Liver (tissue), 9 donors: Measurements from ENCODE around the gene ZC3H7B. TPM values are rescaled to one million over a fixed set of nuclear protein-coding genes. Genes with fewer than 3 reads are reported as not detected.

Experiments used
- DNase-seq: peaks from one replicate; pipeline ENCODE4 v3.0.0-alpha.2; 2017; ENCODE audit warnings: low spot score
- H3K27ac ChIP-seq, 2 donors: one replicate each; pipeline ENCODE4 v1.7.0; 2013; ENCODE audit warnings: inconsistent platforms in 2 of 2, low read length in 2 of 2, control low read depth in 1 of 2, low read depth in 1 of 2, mild to moderate bottlenecking in 1 of 2
- H3K27me3 ChIP-seq, 4 donors: one replicate each; pipeline versions ENCODE4 v1.6.1 to v1.7.0; 2013; ENCODE audit warnings: low read length in 3 of 4, inconsistent platforms in 1 of 4, mild to moderate bottlenecking in 1 of 4, moderate library complexity in 1 of 4; ENCODE audit not compliant: control insufficient read depth in 4 of 4, insufficient read depth in 4 of 4
- H3K36me3 ChIP-seq, 4 donors: one replicate each; pipeline versions ENCODE4 v1.6.1 to v1.7.0; 2013; ENCODE audit warnings: low read length in 3 of 4, mild to moderate bottlenecking in 3 of 4, low read depth in 1 of 4, moderate library complexity in 1 of 4; ENCODE audit not compliant: control insufficient read depth in 4 of 4, insufficient read depth in 3 of 4
- H3K4me1 ChIP-seq, 4 donors: one replicate each; pipeline versions ENCODE4 v1.6.1 to v1.7.0; 2013; ENCODE audit warnings: low read length in 3 of 4, mild to moderate bottlenecking in 3 of 4, moderate library complexity in 1 of 4; ENCODE audit not compliant: control insufficient read depth in 4 of 4, insufficient read depth in 4 of 4
- H3K4me3 ChIP-seq, 3 donors: one replicate each; pipeline versions ENCODE4 v1.6.1 to v1.7.0; 2013; ENCODE audit warnings: low read length in 3 of 3, control low read depth in 1 of 3, low read depth in 1 of 3, mild to moderate bottlenecking in 1 of 3
- H3K9ac ChIP-seq, 2 donors: one replicate each; pipeline ENCODE4 v1.7.0; 2013; ENCODE audit warnings: low read length in 2 of 2, mild to moderate bottlenecking in 2 of 2, moderate library complexity in 2 of 2, control low read depth in 1 of 2, low read depth in 1 of 2
- H3K9me3 ChIP-seq, 4 donors: one replicate each; pipeline versions ENCODE4 v1.6.1 to v1.7.0; 2013; ENCODE audit warnings: low read length in 3 of 4; ENCODE audit not compliant: control insufficient read depth in 4 of 4
- EGR1 ChIP-seq, 2 donors: IDR thresholded peaks; 2 replicates each; pipeline ENCODE4 v1.6.1; 2016 to 2018; ENCODE audit warnings: antibody characterized with exemption in 2 of 2, low read depth in 2 of 2
- FOXA1 ChIP-seq: IDR thresholded peaks from 2 replicates; pipeline ENCODE4 v1.6.1; 2016; ENCODE audit warnings: antibody characterized with exemption
- FOXA2 ChIP-seq: IDR thresholded peaks from 2 replicates; pipeline ENCODE4 v1.6.1; 2016; ENCODE audit warnings: antibody characterized with exemption
- GABPA ChIP-seq, 2 donors: IDR thresholded peaks in 1 of 2; conservative IDR thresholded peaks in 1 of 2; 2 replicates each; pipeline ENCODE4 v1.6.1; 2016; ENCODE audit warnings: antibody characterized with exemption in 2 of 2, mild to moderate bottlenecking in 1 of 2, moderate library complexity in 1 of 2
- HNF4A ChIP-seq, 2 donors: conservative IDR thresholded peaks; 2 replicates each; pipeline ENCODE4 v1.6.1; 2016; ENCODE audit warnings: antibody characterized with exemption in 2 of 2, mild to moderate bottlenecking in 2 of 2
- HNF4G ChIP-seq: IDR thresholded peaks from 2 replicates; pipeline ENCODE4 v1.6.1; 2016; ENCODE audit warnings: antibody characterized with exemption
- JUND ChIP-seq, 2 donors: IDR thresholded peaks; 2 replicates each; pipeline ENCODE4 v1.6.1; 2016; ENCODE audit warnings: antibody characterized with exemption in 2 of 2
- NR2F2 ChIP-seq: IDR thresholded peaks from 2 replicates; pipeline ENCODE4 v1.6.1; 2016; ENCODE audit warnings: antibody characterized with exemption
- RAD21 ChIP-seq, 2 donors: IDR thresholded peaks; 2 replicates each; pipeline ENCODE4 v1.6.1; 2016; ENCODE audit warnings: antibody characterized with exemption in 2 of 2, mild to moderate bottlenecking in 2 of 2
- RXRA ChIP-seq, 2 donors: IDR thresholded peaks; 2 replicates each; pipeline ENCODE4 v1.6.1; 2017 to 2018; ENCODE audit warnings: antibody characterized with exemption in 2 of 2, mild to moderate bottlenecking in 1 of 2
- SP1 ChIP-seq: IDR thresholded peaks from 2 replicates; pipeline ENCODE4 v1.6.1; 2018; ENCODE audit warnings: antibody characterized with exemption, mild to moderate bottlenecking
- TAF1 ChIP-seq: conservative IDR thresholded peaks from 2 replicates; pipeline ENCODE4 v1.6.1; 2016; ENCODE audit warnings: antibody characterized with exemption, mild to moderate bottlenecking
- YY1 ChIP-seq: IDR thresholded peaks from 2 replicates; pipeline ENCODE4 v1.6.1; 2016; ENCODE audit warnings: antibody characterized with exemption, mild to moderate bottlenecking
- WGBS: extraction: QIAGEN DNeasy Blood & Tissue Kit; methylation state at CpG from one replicate; pipeline ENCODE4 v1.1.7; 2013; 5-methylcytosine and 5-hydroxymethylcytosine counted together
- polyA plus RNA-seq, 2 donors: library from polyadenylated mRNA; stranded (reverse) in 1 of 2; unstranded in 1 of 2; fragments of 200-250 nt in 1 of 2; fragments of >200 nt in 1 of 2; fragmentation: Nextera tagmentation in 1 of 2; extraction: Ambion mirVana in 1 of 2; gene quantifications; one replicate each; pipeline versions ENCODE4 v1.2.1 to v1.2.3, GENCODE V29; 2013 to 2015
- total RNA-seq, 2 donors: library from RNA; depleted of rRNA; stranded (reverse); fragments of >200 nt; gene quantifications; one replicate each; pipeline ENCODE4 v1.2.3, GENCODE V29; 2014
- TF ChIP-seq, protein P1 (sequence below): IDR thresholded peaks from 2 replicates; pipeline ENCODE4 v1.6.1; 2016; ENCODE audit warnings: antibody characterized with exemption
- TF ChIP-seq, protein P2 (sequence below): IDR thresholded peaks from 2 replicates; pipeline ENCODE4 v1.6.1; 2016; ENCODE audit warnings: antibody characterized with exemption, mild to moderate bottlenecking
- TF ChIP-seq, protein P3 (sequence below): IDR thresholded peaks from 2 replicates; pipeline ENCODE4 v1.6.1; 2016; ENCODE audit warnings: antibody characterized with exemption
- TF ChIP-seq, protein P4 (sequence below): fragments of 150-350 bp; IDR thresholded peaks from 2 replicates; pipeline ENCODE4 v1.5.1; 2017; ENCODE audit warnings: improper control_type of control experiment, low read depth, low read length; ENCODE audit not compliant: missing input control
- donor health status: healthy.
- donor health status: healthy.
- donor health status: healthy.
- donor health status: healthy.
- donor health status: healthy.

Gene ZC3H7B
- total and polyA plus RNA-seq, 4 donors: 6.6 to 50.2 (median 26.1) TPM

DNA sequence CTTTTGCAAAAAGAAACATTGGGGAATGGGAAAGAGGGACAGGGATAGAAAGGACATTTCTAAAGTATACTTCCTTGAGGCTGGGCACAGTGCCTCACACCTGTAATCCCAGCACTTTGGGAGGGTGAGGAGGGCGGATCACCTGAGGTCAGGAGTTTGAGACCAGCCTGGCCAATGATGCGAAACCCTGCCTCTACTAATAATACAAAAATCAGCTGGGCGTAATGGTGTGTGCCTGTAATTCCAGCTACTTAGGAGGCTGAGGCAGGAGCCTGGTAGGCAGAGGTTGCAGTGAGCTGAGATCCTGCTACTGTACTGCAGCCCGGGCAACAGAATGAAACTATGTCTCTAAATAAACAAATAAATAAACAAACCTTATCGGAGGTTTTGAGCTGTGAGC is 64.1 kb downstream of the ZC3H7B start:
- TF ChIP-seq SP1 (no peak), EGR1 (IDR thresholded peaks at IDR 0.05; ENCODE audit: low read depth in 2 of 2) (no peak), RAD21 (IDR thresholded peaks at IDR 0.05) (no peak), HNF4A (conservative IDR thresholded peaks at IDR 0.05) (no peak), JUND (IDR thresholded peaks at IDR 0.05) (no peak), GABPA (IDR thresholded peaks at IDR 0.05 in 1 of 2, conservative IDR thresholded peaks at IDR 0.05 in 1 of 2) (no peak), HNF4G (no peak), FOXA1 (no peak), FOXA2 (no peak), NR2F2 (no peak), TAF1 (no peak), RXRA (IDR thresholded peaks at IDR 0.05) (no peak), YY1 (no peak)
- TF ChIP-seq, protein P1, sequence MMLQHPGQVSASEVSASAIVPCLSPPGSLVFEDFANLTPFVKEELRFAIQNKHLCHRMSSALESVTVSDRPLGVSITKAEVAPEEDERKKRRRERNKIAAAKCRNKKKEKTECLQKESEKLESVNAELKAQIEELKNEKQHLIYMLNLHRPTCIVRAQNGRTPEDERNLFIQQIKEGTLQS: no peak
- TF ChIP-seq, protein P2, sequence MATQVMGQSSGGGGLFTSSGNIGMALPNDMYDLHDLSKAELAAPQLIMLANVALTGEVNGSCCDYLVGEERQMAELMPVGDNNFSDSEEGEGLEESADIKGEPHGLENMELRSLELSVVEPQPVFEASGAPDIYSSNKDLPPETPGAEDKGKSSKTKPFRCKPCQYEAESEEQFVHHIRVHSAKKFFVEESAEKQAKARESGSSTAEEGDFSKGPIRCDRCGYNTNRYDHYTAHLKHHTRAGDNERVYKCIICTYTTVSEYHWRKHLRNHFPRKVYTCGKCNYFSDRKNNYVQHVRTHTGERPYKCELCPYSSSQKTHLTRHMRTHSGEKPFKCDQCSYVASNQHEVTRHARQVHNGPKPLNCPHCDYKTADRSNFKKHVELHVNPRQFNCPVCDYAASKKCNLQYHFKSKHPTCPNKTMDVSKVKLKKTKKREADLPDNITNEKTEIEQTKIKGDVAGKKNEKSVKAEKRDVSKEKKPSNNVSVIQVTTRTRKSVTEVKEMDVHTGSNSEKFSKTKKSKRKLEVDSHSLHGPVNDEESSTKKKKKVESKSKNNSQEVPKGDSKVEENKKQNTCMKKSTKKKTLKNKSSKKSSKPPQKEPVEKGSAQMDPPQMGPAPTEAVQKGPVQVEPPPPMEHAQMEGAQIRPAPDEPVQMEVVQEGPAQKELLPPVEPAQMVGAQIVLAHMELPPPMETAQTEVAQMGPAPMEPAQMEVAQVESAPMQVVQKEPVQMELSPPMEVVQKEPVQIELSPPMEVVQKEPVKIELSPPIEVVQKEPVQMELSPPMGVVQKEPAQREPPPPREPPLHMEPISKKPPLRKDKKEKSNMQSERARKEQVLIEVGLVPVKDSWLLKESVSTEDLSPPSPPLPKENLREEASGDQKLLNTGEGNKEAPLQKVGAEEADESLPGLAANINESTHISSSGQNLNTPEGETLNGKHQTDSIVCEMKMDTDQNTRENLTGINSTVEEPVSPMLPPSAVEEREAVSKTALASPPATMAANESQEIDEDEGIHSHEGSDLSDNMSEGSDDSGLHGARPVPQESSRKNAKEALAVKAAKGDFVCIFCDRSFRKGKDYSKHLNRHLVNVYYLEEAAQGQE: no peak
- TF ChIP-seq, protein P3, sequence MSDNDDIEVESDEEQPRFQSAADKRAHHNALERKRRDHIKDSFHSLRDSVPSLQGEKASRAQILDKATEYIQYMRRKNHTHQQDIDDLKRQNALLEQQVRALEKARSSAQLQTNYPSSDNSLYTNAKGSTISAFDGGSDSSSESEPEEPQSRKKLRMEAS: no peak
- TF ChIP-seq, protein P4, sequence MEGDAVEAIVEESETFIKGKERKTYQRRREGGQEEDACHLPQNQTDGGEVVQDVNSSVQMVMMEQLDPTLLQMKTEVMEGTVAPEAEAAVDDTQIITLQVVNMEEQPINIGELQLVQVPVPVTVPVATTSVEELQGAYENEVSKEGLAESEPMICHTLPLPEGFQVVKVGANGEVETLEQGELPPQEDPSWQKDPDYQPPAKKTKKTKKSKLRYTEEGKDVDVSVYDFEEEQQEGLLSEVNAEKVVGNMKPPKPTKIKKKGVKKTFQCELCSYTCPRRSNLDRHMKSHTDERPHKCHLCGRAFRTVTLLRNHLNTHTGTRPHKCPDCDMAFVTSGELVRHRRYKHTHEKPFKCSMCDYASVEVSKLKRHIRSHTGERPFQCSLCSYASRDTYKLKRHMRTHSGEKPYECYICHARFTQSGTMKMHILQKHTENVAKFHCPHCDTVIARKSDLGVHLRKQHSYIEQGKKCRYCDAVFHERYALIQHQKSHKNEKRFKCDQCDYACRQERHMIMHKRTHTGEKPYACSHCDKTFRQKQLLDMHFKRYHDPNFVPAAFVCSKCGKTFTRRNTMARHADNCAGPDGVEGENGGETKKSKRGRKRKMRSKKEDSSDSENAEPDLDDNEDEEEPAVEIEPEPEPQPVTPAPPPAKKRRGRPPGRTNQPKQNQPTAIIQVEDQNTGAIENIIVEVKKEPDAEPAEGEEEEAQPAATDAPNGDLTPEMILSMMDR: no peak
- Histone ChIP-seq H3K9me3 (no peaks in the 10 kb centered on the region), H3K27ac (no peak overlapping the region), H3K36me3 (peaks cover 0 to under 1% (median 0%) of the 10 kb centered on the region in 4 donors), H3K27me3 (no peaks in the 10 kb centered on the region), H3K9ac (no peak overlapping the region), H3K4me1 (peaks cover 6 to 47% (median 35%) of the 10 kb centered on the region in 4 donors), H3K4me3 (no peak overlapping the region)
- WGBS: 65% methylated on average over 5 of the region's 5 CpGs
- no peak for DNase-seq

DNA sequence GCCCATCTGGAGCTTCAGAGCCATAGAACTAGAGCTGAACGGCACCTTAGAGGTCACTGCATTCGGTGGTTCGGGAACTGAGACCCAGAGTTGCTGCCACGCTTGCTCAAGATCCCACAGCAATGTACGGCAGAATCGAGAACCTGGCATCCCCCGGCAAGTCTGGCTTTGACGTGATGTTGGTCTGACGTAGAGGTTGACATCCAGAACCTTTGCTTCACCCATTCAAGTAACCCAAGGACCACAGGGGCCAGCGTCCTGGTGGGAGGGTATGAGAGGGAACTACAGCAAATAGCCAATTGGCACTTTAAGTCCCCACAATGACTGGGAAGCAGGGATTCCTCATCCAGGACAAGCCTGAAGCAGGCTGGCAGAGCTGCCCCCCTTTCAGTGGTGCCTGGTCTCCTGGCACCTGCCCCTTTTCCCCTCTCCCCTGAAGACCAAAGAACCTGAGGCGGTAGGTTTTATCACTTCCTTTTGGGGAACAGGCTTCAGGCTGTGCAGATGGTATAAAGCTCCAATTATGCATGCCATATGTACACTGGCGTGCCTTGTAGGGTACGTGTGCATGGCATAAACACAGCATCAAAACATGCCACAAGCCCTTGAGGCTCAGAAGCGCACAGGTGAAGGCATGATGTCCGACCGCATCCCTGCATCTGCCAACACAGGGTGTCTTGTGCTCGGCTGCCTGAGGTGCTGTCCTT is 65.2 kb downstream of the ZC3H7B start:
- H3K9ac ChIP-seq: no peak overlapping the region
- no peak for DNase-seq
- no peaks in the 10 kb centered on the region for H3K9me3 ChIP-seq
- peak overlapping the region; percentile 38 to 73 for H3K27ac ChIP-seq
- WGBS: 78% methylated on average over 17 of the region's 17 CpGs
- H3K4me3 ChIP-seq: no peak overlapping the region
- H3K36me3 ChIP-seq: peaks cover 0 to 4% (median 0%) of the 10 kb centered on the region in 4 donors
- no peaks in the 10 kb centered on the region for H3K27me3 ChIP-seq
- peaks cover 6 to 54% (median 40%) of the 10 kb centered on the region in 4 donors for H3K4me1 ChIP-seq
- TF ChIP-seq HNF4G (no peak), GABPA (IDR thresholded peaks at IDR 0.05 in 1 of 2, conservative IDR thresholded peaks at IDR 0.05 in 1 of 2) (no peak), RAD21 (IDR thresholded peaks at IDR 0.05) (no peak), SP1 (no peak), RXRA (IDR thresholded peaks at IDR 0.05) (no peak)
- TF ChIP-seq, protein P2: no peak
- TF ChIP-seq, protein P3: no peak
- TF ChIP-seq, protein P4: no peak
- TF ChIP-seq, protein P1: no peak
